Measurements from ENCODE around the gene ING1. TPM values are rescaled to one million over a fixed set of nuclear protein-coding genes. Genes with fewer than 3 reads are reported as not detected.
"Not testable (repeated sequence)": the region's sequence is repeated elsewhere in the genome, so short reads cannot be mapped to it uniquely, and the experiment has no call there.

ING1 gene
- total and polyA plus RNA-seq, 2 experiments from 2014 or later, result 16.5 to 28.6 TPM

- H3K27me3 ChIP-seq, result no peaks in the 10 kb centered on the region
- no peaks in the 10 kb centered on the region for H3K4me1 ChIP-seq (ENCODE audit: low read depth)
- DNase-seq (ENCODE audit: low read depth in 1 of 2, low spot score in 1 of 2), result no peak
- H3K27ac ChIP-seq, result peak overlapping the region; percentile 6
- no peak for TF ChIP-seq CTCF (IDR thresholded peaks at IDR 0.05; ENCODE audit: low read depth, low read length)
- no peak overlapping the region for H3K4me3 ChIP-seq
- H3K36me3 ChIP-seq, result peaks cover 8% of the 10 kb centered on the region
- no peaks in the 10 kb centered on the region for H3K9me3 ChIP-seq (ENCODE audit: low read depth)
Measured at GRCh38 chr13:110722971-110723370, 9.5 kb downstream of the ING1 start.

GRCh38 chr13:110723598-110723997, 10.1 kb downstream of the ING1 start:
- H3K36me3 ChIP-seq, result peaks cover 8% of the 10 kb centered on the region
- H3K27ac ChIP-seq, result peak overlapping the region; percentile 59
- H3K4me3 ChIP-seq, result no peak overlapping the region
- no peaks in the 10 kb centered on the region for H3K4me1 ChIP-seq (ENCODE audit: low read depth)
- DNase-seq (ENCODE audit: low read depth in 1 of 2, low spot score in 1 of 2), result no peak
- H3K27me3 ChIP-seq, result no peaks in the 10 kb centered on the region
- TF ChIP-seq CTCF (IDR thresholded peaks at IDR 0.05; ENCODE audit: low read depth, low read length), result no peak
- H3K9me3 ChIP-seq (ENCODE audit: low read depth), result no peaks in the 10 kb centered on the region

GRCh38 chr13:110726153-110726552, 12.7 kb downstream of the ING1 start:
- not testable (repeated sequence) for H3K27me3 ChIP-seq; H3K36me3 ChIP-seq; H3K9me3 ChIP-seq (ENCODE audit: low read depth); H3K4me3 ChIP-seq; H3K4me1 ChIP-seq (ENCODE audit: low read depth); H3K27ac ChIP-seq; DNase-seq (ENCODE audit: low read depth in 1 of 2, low spot score in 1 of 2)

- H3K4me1 ChIP-seq (ENCODE audit: low read depth), result no peaks in the 10 kb centered on the region
- no peaks in the 10 kb centered on the region for H3K36me3 ChIP-seq
- no peaks in the 10 kb centered on the region for H3K9me3 ChIP-seq (ENCODE audit: low read depth)
- no peak for DNase-seq (ENCODE audit: low read depth in 1 of 2, low spot score in 1 of 2)
- H3K27ac ChIP-seq, result no peak overlapping the region
- H3K27me3 ChIP-seq, result no peaks in the 10 kb centered on the region
- TF ChIP-seq CTCF (IDR thresholded peaks at IDR 0.05; ENCODE audit: low read depth, low read length), result no peak
- no peak overlapping the region for H3K4me3 ChIP-seq
Measured at GRCh38 chr13:110726726-110727125, 13.2 kb downstream of the ING1 start.

GRCh38 chr13:110731072-110731471, 17.6 kb downstream of the ING1 start:
- TF ChIP-seq CTCF (IDR thresholded peaks at IDR 0.05; ENCODE audit: low read depth, low read length), result no peak
- Histone ChIP-seq H3K36me3 (no peaks in the 10 kb centered on the region), H3K4me3 (no peak overlapping the region), H3K4me1 (ENCODE audit: low read depth) (no peaks in the 10 kb centered on the region), H3K27me3 (no peaks in the 10 kb centered on the region), H3K27ac (no peak overlapping the region), H3K9me3 (ENCODE audit: low read depth) (no peaks in the 10 kb centered on the region)
- DNase-seq (ENCODE audit: low read depth in 1 of 2, low spot score in 1 of 2), result no peak

- no peaks in the 10 kb centered on the region for H3K27me3 ChIP-seq
- no peaks in the 10 kb centered on the region for H3K36me3 ChIP-seq
- no peak overlapping the region for H3K27ac ChIP-seq
- H3K4me1 ChIP-seq (ENCODE audit: low read depth), result no peaks in the 10 kb centered on the region
- no peaks in the 10 kb centered on the region for H3K9me3 ChIP-seq (ENCODE audit: low read depth)
- DNase-seq (ENCODE audit: low read depth in 1 of 2, low spot score in 1 of 2), result no peak
- TF ChIP-seq CTCF (IDR thresholded peaks at IDR 0.05; ENCODE audit: low read depth, low read length), result no peak
- H3K4me3 ChIP-seq, result no peak overlapping the region
Measured at GRCh38 chr13:110734561-110734960, 21.1 kb downstream of the ING1 start.

Data from cardiac muscle cell (in vitro differentiated cells and primary cell).